ENCODE results near the gene PHEX. TPM values are rescaled to one million over a fixed set of nuclear protein-coding genes. Genes with fewer than 3 reads are reported as not detected.

The PHEX gene
- polyA plus RNA-seq, 1 donor from 2014 or later: 0.59 TPM

DNA sequence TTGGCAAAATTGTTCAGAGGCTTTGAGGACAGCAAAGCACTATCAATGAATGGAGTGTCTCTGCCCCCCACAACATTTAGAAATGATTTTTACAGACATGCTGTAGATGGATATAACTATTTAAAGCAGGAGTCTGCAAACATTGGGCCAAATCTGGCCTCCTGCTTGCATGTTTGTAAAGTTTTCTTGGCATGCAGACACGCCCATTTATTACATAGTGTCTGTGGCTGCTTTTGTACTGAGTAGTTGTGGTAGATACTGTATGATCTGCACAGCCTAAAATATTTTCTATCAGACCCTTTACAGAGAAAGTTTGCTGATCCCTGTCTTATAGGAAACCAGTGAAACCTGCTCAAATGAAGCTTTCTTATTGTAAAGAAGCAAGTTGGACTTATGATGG, 45.5 kb upstream of the PHEX start:
- Histone ChIP-seq H3K9me2 (ENCODE audit: insufficient read depth, low read length) (no peaks in the 10 kb centered on the region), H3K79me2 (replicated peaks; ENCODE audit: insufficient read depth, low read length) (no peaks in the 10 kb centered on the region), H3K36me3 (ENCODE audit: insufficient read depth, low read length) (no peaks in the 10 kb centered on the region), H3K4me2 (ENCODE audit: low read length) (no peak overlapping the region), H3F3A (ENCODE audit: insufficient read depth, low read length, poor library complexity, severe bottlenecking) (no peaks in the 10 kb centered on the region), H4K20me1 (ENCODE audit: insufficient read depth) (no peaks in the 10 kb centered on the region), H2AFZ (ENCODE audit: low read depth, low read length) (no peak overlapping the region), H3K4me3 (ENCODE audit: low read length) (no peak overlapping the region), H3K27ac (ENCODE audit: low read length) (no peak overlapping the region), H3K9ac (ENCODE audit: low read length) (no peak overlapping the region), H3K27me3 (ENCODE audit: insufficient read depth, low read depth, low read length) (no peaks in the 10 kb centered on the region), H3K9me3 (ENCODE audit: low read length) (no peaks in the 10 kb centered on the region)
- no peak for TF ChIP-seq POLR2AphosphoS5 (IDR thresholded peaks at IDR 0.05)
- TF ChIP-seq RAD21 (conservative IDR thresholded peaks at IDR 0.05): no peak
- TF ChIP-seq, protein P1, sequence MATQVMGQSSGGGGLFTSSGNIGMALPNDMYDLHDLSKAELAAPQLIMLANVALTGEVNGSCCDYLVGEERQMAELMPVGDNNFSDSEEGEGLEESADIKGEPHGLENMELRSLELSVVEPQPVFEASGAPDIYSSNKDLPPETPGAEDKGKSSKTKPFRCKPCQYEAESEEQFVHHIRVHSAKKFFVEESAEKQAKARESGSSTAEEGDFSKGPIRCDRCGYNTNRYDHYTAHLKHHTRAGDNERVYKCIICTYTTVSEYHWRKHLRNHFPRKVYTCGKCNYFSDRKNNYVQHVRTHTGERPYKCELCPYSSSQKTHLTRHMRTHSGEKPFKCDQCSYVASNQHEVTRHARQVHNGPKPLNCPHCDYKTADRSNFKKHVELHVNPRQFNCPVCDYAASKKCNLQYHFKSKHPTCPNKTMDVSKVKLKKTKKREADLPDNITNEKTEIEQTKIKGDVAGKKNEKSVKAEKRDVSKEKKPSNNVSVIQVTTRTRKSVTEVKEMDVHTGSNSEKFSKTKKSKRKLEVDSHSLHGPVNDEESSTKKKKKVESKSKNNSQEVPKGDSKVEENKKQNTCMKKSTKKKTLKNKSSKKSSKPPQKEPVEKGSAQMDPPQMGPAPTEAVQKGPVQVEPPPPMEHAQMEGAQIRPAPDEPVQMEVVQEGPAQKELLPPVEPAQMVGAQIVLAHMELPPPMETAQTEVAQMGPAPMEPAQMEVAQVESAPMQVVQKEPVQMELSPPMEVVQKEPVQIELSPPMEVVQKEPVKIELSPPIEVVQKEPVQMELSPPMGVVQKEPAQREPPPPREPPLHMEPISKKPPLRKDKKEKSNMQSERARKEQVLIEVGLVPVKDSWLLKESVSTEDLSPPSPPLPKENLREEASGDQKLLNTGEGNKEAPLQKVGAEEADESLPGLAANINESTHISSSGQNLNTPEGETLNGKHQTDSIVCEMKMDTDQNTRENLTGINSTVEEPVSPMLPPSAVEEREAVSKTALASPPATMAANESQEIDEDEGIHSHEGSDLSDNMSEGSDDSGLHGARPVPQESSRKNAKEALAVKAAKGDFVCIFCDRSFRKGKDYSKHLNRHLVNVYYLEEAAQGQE (IDR thresholded peaks at IDR 0.05; ENCODE audit: borderline replicate concordance): no peak
- no peak for TF ChIP-seq EP300 (conservative IDR thresholded peaks at IDR 0.05; ENCODE audit: poor library complexity, severe bottlenecking)
- TF ChIP-seq MXI1 (conservative IDR thresholded peaks at IDR 0.05; ENCODE audit: poor library complexity, severe bottlenecking): no peak
- TF ChIP-seq EZH2 (IDR thresholded peaks at IDR 0.05; ENCODE audit: borderline replicate concordance, insufficient read depth, low read length, poor library complexity, severe bottlenecking): no peak
- no peak for TF ChIP-seq CTCF (IDR thresholded peaks at IDR 0.05; ENCODE audit: poor library complexity, severe bottlenecking)
- no peak for TF ChIP-seq TAF1 (IDR thresholded peaks at IDR 0.05; ENCODE audit: low read depth)
- no peak for TF ChIP-seq SMC3 (conservative IDR thresholded peaks at IDR 0.05; ENCODE audit: poor library complexity)

DNA sequence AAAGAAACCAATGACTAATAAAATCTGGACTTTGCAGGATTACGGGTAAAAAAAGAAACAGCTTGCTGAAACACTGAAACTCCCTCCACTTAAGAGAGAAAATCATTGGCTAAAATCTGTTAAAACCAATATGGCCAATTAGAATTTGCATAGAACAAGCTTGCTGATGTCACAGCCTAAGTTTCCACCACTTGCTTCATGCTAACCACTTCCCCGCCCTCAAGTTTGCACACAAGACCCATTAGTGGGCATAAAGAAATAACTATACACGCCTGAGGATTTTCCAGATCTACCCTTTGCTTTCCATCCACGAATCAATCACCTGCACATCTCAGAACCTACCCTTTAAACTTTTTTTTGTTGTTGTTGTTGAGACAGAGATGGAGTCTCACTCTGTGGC, 42.7 kb upstream of the PHEX start:
- Histone ChIP-seq H3K9ac (ENCODE audit: low read length) (no peak overlapping the region), H3K9me2 (ENCODE audit: insufficient read depth, low read length) (no peaks in the 10 kb centered on the region), H3K27me3 (ENCODE audit: insufficient read depth, low read depth, low read length) (no peaks in the 10 kb centered on the region), H4K20me1 (ENCODE audit: insufficient read depth) (no peaks in the 10 kb centered on the region), H3K79me2 (replicated peaks; ENCODE audit: insufficient read depth, low read length) (no peaks in the 10 kb centered on the region), H3F3A (ENCODE audit: insufficient read depth, low read length, poor library complexity, severe bottlenecking) (no peaks in the 10 kb centered on the region), H3K9me3 (ENCODE audit: low read length) (no peaks in the 10 kb centered on the region), H3K4me3 (ENCODE audit: low read length) (no peak overlapping the region), H3K27ac (ENCODE audit: low read length) (no peak overlapping the region), H3K4me2 (ENCODE audit: low read length) (no peak overlapping the region), H2AFZ (ENCODE audit: low read depth, low read length) (no peak overlapping the region), H3K36me3 (ENCODE audit: insufficient read depth, low read length) (no peaks in the 10 kb centered on the region)
- TF ChIP-seq POLR2AphosphoS5 (IDR thresholded peaks at IDR 0.05): no peak
- no peak for TF ChIP-seq TAF1 (IDR thresholded peaks at IDR 0.05; ENCODE audit: low read depth)
- TF ChIP-seq SMC3 (conservative IDR thresholded peaks at IDR 0.05; ENCODE audit: poor library complexity): no peak
- no peak for TF ChIP-seq EZH2 (IDR thresholded peaks at IDR 0.05; ENCODE audit: borderline replicate concordance, insufficient read depth, low read length, poor library complexity, severe bottlenecking)
- TF ChIP-seq, protein P1 (IDR thresholded peaks at IDR 0.05; ENCODE audit: borderline replicate concordance): no peak
- no peak for TF ChIP-seq MXI1 (conservative IDR thresholded peaks at IDR 0.05; ENCODE audit: poor library complexity, severe bottlenecking)
- TF ChIP-seq RAD21 (conservative IDR thresholded peaks at IDR 0.05): no peak
- no peak for TF ChIP-seq CTCF (IDR thresholded peaks at IDR 0.05; ENCODE audit: poor library complexity, severe bottlenecking)
- no peak for TF ChIP-seq EP300 (conservative IDR thresholded peaks at IDR 0.05; ENCODE audit: poor library complexity, severe bottlenecking)
